Suprapubic skin (tissue), 4 donors: Measurements from ENCODE around the gene PIPOX. TPM values are rescaled to one million over a fixed set of nuclear protein-coding genes. Genes with fewer than 3 reads are reported as not detected.

ENCODE experiments used
- DNase-seq, 2 donors: peaks; one replicate each; pipeline ENCODE4 v3.0.0-alpha.2; 2019; ENCODE audit warnings: low spot score in 2 of 2
- H3K27ac ChIP-seq: fragments of 200-600 bp; sonication (generic); one replicate; pipeline ENCODE4 v1.5.1; 2019
- H3K27me3 ChIP-seq: fragments of 200-600 bp; sonication (generic); one replicate; pipeline ENCODE4 v1.5.1; 2019
- H3K36me3 ChIP-seq: fragments of 200-600 bp; sonication (generic); one replicate; pipeline ENCODE4 v1.5.1; 2019
- H3K4me1 ChIP-seq: fragments of 200-600 bp; sonication (generic); one replicate; pipeline ENCODE4 v1.5.1; 2019
- H3K4me3 ChIP-seq: fragments of 200-600 bp; sonication (generic); one replicate; pipeline ENCODE4 v1.5.1; 2019; ENCODE audit warnings: mild to moderate bottlenecking
- H3K9me3 ChIP-seq: fragments of 200-600 bp; sonication (generic); one replicate; pipeline ENCODE4 v1.5.1; 2019
- EP300 ChIP-seq: sonication (generic); formaldehyde crosslinking; IDR thresholded peaks from one replicate; pipeline ENCODE4 v1.6.1; 2017; ENCODE audit warnings: antibody characterized with exemption
- POLR2A ChIP-seq, 2 donors: fragments of 450-650 bp; IDR thresholded peaks; one replicate each; pipeline ENCODE4 v1.6.1; 2017; ENCODE audit warnings: antibody characterized with exemption in 2 of 2, mild to moderate bottlenecking in 2 of 2, moderate library complexity in 2 of 2
- POLR2AphosphoS5 ChIP-seq, 3 donors: sonication (generic); formaldehyde crosslinking; IDR thresholded peaks; one replicate each; pipeline ENCODE4 v1.6.1; 2017; ENCODE audit warnings: antibody characterized with exemption in 3 of 3
- WGBS: methylation state at CpG from one replicate; pipeline ENCODE4 v1.1.5; 2018; 5-methylcytosine and 5-hydroxymethylcytosine counted together
- total RNA-seq, 4 donors: library from RNA; depleted of rRNA; stranded (reverse); fragments of >200 nt; gene quantifications; one replicate each; pipeline ENCODE4 v1.1.0, GENCODE V29; 2016
- TF ChIP-seq, protein P1 (sequence below), 2 donors: fragments of 200-600 bp in 1 of 2; fragments of 450-650 bp in 1 of 2; sonication (generic) in 1 of 2; IDR thresholded peaks; one replicate each; pipeline ENCODE4 v1.5.1; 2016 to 2019; ENCODE audit warnings: antibody characterized with exemption in 2 of 2, mild to moderate bottlenecking in 1 of 2, moderate library complexity in 1 of 2

Gene PIPOX, protein sequence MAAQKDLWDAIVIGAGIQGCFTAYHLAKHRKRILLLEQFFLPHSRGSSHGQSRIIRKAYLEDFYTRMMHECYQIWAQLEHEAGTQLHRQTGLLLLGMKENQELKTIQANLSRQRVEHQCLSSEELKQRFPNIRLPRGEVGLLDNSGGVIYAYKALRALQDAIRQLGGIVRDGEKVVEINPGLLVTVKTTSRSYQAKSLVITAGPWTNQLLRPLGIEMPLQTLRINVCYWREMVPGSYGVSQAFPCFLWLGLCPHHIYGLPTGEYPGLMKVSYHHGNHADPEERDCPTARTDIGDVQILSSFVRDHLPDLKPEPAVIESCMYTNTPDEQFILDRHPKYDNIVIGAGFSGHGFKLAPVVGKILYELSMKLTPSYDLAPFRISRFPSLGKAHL
- total RNA-seq, result 1 to 10 TPM; 1.3 to 3.7 (median 3.0) TPM

GRCh38 chr17:29042679-29043538 is at the start of gene PIPOX:
Gene PIPOX, plus strand, starts transcription at chr17:29043141. Its CDS starts 85 bp downstream, at chr17:29043226.
- WGBS, result 45% methylated on average over 13 of the region's 13 CpGs
- H3K9me3 ChIP-seq, result no peaks in the 10 kb centered on the region
- TF ChIP-seq POLR2AphosphoS5 (IDR thresholded peaks at IDR 0.05) (no peak), EP300 (no peak), POLR2A (IDR thresholded peaks at IDR 0.05) (no peak)
- TF ChIP-seq, protein P1, sequence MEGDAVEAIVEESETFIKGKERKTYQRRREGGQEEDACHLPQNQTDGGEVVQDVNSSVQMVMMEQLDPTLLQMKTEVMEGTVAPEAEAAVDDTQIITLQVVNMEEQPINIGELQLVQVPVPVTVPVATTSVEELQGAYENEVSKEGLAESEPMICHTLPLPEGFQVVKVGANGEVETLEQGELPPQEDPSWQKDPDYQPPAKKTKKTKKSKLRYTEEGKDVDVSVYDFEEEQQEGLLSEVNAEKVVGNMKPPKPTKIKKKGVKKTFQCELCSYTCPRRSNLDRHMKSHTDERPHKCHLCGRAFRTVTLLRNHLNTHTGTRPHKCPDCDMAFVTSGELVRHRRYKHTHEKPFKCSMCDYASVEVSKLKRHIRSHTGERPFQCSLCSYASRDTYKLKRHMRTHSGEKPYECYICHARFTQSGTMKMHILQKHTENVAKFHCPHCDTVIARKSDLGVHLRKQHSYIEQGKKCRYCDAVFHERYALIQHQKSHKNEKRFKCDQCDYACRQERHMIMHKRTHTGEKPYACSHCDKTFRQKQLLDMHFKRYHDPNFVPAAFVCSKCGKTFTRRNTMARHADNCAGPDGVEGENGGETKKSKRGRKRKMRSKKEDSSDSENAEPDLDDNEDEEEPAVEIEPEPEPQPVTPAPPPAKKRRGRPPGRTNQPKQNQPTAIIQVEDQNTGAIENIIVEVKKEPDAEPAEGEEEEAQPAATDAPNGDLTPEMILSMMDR (IDR thresholded peaks at IDR 0.05), result no peak
- peaks cover 14% of the 10 kb centered on the region for H3K4me1 ChIP-seq
- no peak within 1 kb of the TSS for H3K4me3 ChIP-seq
- DNase-seq, result no peak
- no peak within 1 kb of the TSS for H3K27ac ChIP-seq
- no peaks in the 10 kb centered on the region for H3K27me3 ChIP-seq
- H3K36me3 ChIP-seq, result no peaks in the 10 kb centered on the region

- H3K36me3 ChIP-seq, result no peaks in the 10 kb centered on the region
- H3K27ac ChIP-seq, result no peak overlapping the region
- H3K9me3 ChIP-seq, result no peaks in the 10 kb centered on the region
- no peak for TF ChIP-seq POLR2AphosphoS5 (IDR thresholded peaks at IDR 0.05)
- TF ChIP-seq, protein P1 (IDR thresholded peaks at IDR 0.05), result no peak
- TF ChIP-seq POLR2A (IDR thresholded peaks at IDR 0.05), result no peak
- TF ChIP-seq EP300, result no peak
- H3K27me3 ChIP-seq, result peaks cover 9% of the 10 kb centered on the region
- H3K4me1 ChIP-seq, result peaks cover 9% of the 10 kb centered on the region
- WGBS, result 89% methylated on average over 13 of the region's 13 CpGs
- no peak for DNase-seq
- no peak overlapping the region for H3K4me3 ChIP-seq
These were observed 49.1 kb upstream of the PIPOX start for GRCh38 chr17:28993645-28994426.

DNA sequence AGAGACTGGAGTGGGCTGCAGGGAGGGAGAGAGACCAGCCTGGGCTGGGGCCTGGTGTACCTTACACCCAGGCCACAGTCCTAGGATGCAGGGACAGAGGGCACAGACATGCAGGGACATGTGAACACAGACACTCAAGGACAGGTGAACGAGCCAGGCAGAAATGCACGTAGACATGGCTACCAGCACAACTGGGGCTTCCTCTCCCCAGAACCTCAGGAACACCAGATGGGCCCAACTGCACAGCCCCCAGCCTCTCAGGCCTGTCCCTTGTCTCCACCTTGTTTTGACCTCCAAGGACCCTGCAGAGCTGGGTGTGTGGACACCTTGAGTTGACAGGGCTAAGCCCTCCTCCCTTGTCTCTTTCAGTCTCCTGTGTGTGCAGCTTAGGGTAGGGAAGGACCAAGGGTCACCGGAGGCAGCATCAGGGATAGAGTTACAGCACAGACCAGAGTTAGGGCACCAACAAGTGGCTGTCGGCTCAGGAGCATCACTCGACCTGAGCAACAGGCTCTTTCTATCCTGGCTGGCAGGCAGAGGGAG is 46.3 kb upstream of the PIPOX start:
- H3K4me1 ChIP-seq, result peaks cover 9% of the 10 kb centered on the region
- H3K27ac ChIP-seq, result no peak overlapping the region
- H3K36me3 ChIP-seq, result no peaks in the 10 kb centered on the region
- TF ChIP-seq POLR2AphosphoS5 (IDR thresholded peaks at IDR 0.05), result no peak
- no peak for TF ChIP-seq EP300
- TF ChIP-seq POLR2A (IDR thresholded peaks at IDR 0.05), result no peak
- TF ChIP-seq, protein P1 (IDR thresholded peaks at IDR 0.05), result no peak
- no peak overlapping the region for H3K4me3 ChIP-seq
- no peaks in the 10 kb centered on the region for H3K9me3 ChIP-seq
- 43% methylated on average over 5 of the region's 5 CpGs for WGBS
- peaks cover 15% of the 10 kb centered on the region for H3K27me3 ChIP-seq
- DNase-seq, result no peak

DNA sequence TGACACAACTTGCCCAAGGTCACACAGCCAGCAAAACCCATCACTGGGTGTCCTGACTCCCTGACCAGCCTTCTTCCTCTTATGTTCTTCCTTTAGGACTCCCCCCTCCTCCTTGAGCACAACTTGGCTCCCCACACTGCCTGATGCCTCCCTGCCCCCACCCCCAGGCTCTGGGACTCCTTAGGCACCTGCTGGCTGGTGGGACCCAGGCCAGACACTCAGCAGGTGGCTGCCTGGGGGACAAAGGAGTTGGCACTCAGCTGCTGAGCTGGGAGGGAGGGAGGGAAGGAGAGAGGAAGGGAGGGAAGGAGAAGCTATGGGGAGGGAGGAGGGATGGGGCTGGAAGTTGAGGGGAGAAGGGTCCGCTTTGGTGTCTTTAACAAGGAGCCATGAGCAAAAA is 45.1 kb upstream of the PIPOX start:
- 91% methylated on average over 1 of the region's 1 CpG for WGBS
- Histone ChIP-seq H3K9me3 (no peaks in the 10 kb centered on the region), H3K27ac (no peak overlapping the region), H3K4me3 (no peak overlapping the region), H3K27me3 (peaks cover 21% of the 10 kb centered on the region), H3K36me3 (no peaks in the 10 kb centered on the region), H3K4me1 (peaks cover 9% of the 10 kb centered on the region)
- TF ChIP-seq EP300, result no peak
- TF ChIP-seq POLR2AphosphoS5 (IDR thresholded peaks at IDR 0.05), result no peak
- TF ChIP-seq POLR2A (IDR thresholded peaks at IDR 0.05), result no peak
- TF ChIP-seq, protein P1 (IDR thresholded peaks at IDR 0.05), result no peak
- DNase-seq, result no peak
